GM19468 (cell line): ENCODE data around the gene PRR7.

ENCODE experiments used
- ATAC-seq: cut with Tn5 transposase; IDR thresholded peaks from one replicate; pipeline ENCODE4 v1.9.1; 2021; ENCODE audit warnings: mild to moderate bottlenecking, moderate library complexity, moderate number of reproducible peaks; ENCODE audit not compliant: unreplicated experiment; ENCODE audit errors: extremely low read depth

The PRR7 gene

DNA sequence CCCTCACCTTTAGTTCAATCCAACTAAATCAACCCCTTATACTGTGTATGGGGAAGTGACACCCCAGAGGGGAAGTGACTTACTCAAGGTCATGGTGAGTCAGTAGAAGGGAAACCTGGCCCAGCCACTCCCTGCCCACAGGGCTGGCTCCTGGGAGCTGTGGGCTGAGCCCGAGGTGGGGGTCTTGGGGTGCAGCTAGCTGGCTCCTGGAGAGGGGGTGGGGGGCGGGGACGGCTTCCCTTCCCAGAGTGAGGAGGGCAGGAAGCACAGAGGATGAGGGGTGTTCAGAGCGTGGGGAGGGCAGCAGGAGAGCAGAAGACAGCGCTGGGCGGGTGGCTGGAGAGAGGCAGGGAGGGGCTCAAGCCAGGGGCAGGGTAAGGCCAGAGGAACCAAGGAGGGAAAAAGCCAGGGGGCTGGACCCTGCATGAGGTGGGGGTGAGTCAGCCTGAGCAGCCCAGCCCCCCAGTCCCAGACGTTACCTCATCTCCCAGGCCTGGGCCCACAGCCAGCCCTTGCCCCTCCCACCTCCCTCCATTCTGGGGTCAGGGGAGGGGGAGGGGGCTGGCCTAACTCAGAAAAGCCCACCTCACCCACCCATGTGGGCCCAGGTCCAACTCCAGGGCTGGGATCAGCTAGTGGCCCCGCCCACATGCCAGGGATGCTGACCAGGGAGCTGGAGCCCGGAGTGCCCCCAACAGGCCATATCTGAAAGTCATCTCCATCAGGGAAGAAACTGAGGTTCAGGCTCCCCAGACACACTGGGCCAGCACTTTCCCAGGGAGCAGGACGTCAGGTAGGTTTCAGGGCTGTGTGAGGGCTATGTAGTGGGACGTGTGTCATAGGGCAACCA lies 48.0 kb downstream of the PRR7 start:
- no peak for ATAC-seq

- ATAC-seq = no peak
These were observed 48.8 kb downstream of the PRR7 start for GRCh38 chr5:177495243-177496060.

- ATAC-seq = no peak
These were observed 49.6 kb downstream of the PRR7 start for GRCh38 chr5:177496070-177496726.

DNA sequence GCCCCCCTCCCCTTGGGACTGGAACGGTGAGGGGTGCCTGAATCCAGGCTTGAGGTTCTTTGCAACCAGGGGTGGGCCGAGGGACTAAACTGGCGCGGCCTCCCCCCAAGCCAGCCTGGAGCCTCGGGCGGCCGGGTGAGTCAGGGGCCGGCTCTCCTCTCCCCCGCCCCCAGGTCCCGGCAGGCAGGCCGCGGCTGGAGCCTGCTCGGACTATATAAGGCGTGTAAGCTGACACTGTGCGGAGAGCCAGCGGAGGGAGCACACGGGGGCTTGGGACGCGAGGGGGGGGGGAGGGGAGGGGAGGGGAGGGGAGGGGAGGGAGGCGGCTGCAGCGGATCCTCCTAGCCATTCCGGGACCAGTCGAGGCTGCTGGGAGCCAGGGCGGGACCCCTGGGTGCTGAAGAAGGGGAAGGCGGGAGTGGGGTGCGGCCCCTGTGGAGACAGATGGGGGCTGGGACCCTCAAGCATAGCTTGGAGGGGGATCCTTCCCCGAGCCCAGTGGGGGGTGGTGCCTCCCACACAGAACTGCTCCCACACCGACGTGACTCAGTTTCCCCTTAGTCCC lies 50.2 kb downstream of the PRR7 start:
- ATAC-seq = no peak

DNA sequence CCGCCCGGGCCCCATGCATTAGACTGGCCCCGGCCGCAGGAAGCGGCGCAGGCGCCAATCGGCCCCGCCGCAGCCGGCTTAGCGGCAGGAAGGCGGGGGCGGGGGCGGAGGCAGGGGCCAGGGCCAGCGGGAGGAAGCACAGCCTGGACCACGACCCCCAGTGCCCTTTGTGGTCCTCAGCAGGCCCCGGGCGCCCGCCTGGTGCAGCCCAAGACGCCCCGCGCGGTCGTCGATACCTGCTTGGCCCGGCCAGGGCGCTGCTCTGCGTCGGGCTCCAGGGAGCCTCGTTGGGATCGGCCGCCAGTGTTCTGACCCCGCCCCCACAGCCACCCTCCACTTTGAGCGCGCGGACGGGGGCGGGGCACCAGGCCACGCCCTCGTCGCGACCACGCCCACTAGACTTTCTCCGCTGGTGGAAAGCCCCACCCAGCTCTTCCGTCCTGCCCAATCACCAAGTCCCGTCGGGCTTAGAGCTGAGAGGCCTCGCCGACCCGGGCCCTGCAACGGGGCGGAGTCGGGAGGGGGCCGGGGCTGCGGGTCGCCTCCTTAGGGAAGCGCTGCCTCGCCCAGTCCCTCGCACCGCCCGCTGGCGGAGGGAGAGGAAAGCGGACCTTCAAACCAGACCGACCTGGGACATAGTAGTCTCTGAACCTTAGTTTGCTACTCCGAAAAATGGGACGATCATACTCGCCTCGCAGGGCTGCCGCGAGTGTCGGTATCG lies 50.8 kb downstream of the PRR7 start, which contains the start of gene PDLIM7:
Gene PDLIM7, minus strand, starts transcription at position 313 of the 721 bp plus-strand sequence. CDS start 1,092 bp downstream, outside the sequence.
- peak; percentile 42 for ATAC-seq

- no peak for ATAC-seq
These were observed 51.6 kb downstream of the PRR7 start for GRCh38 chr5:177498013-177498787.

GRCh38 chr5:177499842-177500241 lies 53.2 kb downstream of the PRR7 start:
- no peak for ATAC-seq

GRCh38 chr5:177500685-177501522 lies 54.3 kb downstream of the PRR7 start:
- ATAC-seq = no peak

GRCh38 chr5:177501874-177502678 lies 55.5 kb downstream of the PRR7 start:
- ATAC-seq = no peak

DNA sequence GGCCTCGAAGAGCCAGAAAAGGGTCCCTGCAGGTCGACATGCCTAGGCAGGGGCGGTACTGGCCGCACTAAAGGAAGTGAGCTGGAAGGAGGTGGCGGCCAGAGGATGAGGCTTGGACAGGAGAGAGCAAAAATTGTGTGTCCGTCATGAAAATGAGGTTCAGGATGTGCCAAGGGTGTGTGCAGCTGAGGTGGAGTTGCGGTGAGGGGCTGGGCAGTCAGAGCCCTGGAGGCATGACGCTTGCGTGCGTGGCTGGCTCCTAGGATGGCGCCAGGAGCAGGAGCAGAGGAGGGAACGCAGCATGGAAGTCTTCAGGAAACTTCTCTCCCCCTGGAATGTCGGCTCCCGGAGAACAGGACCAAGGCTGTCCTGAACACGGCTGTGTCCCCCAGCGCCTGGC lies 56.3 kb downstream of the PRR7 start:
- ATAC-seq = no peak

DNA sequence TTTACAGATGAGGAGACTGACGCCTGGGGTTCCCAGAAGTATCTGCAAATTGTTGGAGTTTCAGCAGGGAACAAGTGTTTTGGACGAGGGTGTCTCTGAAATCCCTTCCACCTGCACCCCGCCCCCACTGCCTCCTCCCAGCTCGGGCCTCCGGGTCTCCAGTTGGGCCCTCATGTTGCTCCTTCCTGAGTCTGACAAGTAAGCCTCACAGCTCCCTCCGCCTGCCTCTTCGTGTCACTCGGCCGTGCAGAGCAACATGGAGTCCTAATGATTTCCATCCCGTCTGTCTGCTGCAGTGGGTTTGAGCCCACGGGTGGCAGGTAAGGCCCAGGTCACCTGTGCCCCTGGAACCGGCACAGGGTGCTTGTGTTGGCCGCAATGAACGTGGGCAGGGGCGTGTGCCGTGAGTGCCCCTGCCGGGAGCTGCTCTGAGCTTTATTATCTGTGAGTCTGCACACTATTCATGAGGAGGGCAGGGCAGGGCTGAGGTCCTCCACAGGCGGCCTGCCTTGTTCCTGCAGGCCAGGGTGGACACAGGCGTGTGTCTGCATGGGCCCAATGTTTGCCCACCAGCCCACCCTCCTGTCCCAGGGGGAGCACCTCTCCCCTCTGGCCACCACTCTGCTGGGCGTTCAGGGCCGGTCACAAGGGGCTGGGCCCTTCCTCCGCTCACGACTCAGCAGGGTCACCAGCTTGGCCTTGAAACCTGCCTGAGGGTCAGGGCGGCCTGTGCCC lies 56.9 kb downstream of the PRR7 start:
- ATAC-seq = no peak

- ATAC-seq = no peak
These were observed 57.8 kb downstream of the PRR7 start for GRCh38 chr5:177504086-177505056.

DNA sequence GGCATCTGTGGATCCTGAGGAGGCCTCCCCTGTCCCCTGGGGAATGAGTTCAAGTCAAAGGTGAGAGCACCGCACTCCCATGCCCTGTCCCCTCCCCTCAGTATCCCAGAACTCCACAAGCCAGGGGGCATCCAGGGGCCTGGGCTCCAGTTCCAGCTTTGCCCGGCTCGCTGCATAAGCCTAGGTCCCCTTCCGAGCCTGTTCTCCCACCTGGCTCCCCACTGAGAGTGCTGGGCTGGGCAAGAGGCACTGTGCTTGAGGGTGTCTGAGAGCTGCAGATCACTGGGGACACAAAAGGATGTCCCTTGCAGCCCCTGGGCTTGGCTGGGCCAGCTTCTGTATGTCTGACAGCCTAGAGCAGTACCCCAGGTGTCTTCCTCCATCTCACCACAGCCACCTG lies 58.5 kb downstream of the PRR7 start:
- no peak for ATAC-seq
